Cardiac muscle cell (in vitro differentiated cells and primary cell): Measurements from ENCODE around the gene CHRNA3. TPM values are rescaled to one million over a fixed set of nuclear protein-coding genes. Genes with fewer than 3 reads are reported as not detected.

Experiments used
- DNase-seq, 2 donors: peaks; one replicate each; pipeline versions ENCODE4 v3.0.0 to v3.0.0-alpha.2; 2010 to 2017; ENCODE audit warnings: low read depth in 1 of 2, low spot score in 1 of 2
- H3K27ac ChIP-seq: fragments of 200-600 bp; sonication (generic); 2 replicates; pipeline ENCODE4 v1.5.1; 2016
- H3K27me3 ChIP-seq: fragments of 200-600 bp; sonication (generic); 2 replicates; pipeline ENCODE4 v1.6.0; 2016; ENCODE audit warnings: control low read depth
- H3K36me3 ChIP-seq: fragments of 200-600 bp; sonication (generic); 2 replicates; pipeline ENCODE4 v1.5.1; 2016; ENCODE audit warnings: control low read depth
- H3K4me1 ChIP-seq: fragments of 200-600 bp; sonication (generic); 2 replicates; pipeline ENCODE4 v1.8.1; 2017; ENCODE audit warnings: low read depth, mild to moderate bottlenecking, mixed run types
- H3K4me3 ChIP-seq: fragments of 200-600 bp; sonication (generic); 2 replicates; pipeline ENCODE4 v1.5.1; 2016; ENCODE audit warnings: mild to moderate bottlenecking
- H3K9me3 ChIP-seq: fragments of 200-600 bp; sonication (generic); 2 replicates; pipeline ENCODE4 v1.5.1; 2017; ENCODE audit warnings: low read depth, mild to moderate bottlenecking, control low read depth
- polyA plus RNA-seq: library from polyadenylated mRNA; unstranded; fragments of >200 nt; fragmentation: Nextera tagmentation; extraction: Ambion mirVana; gene quantifications from 2 replicates; pipeline ENCODE4 v1.2.1, GENCODE V29; 2016
- total RNA-seq: library from RNA; depleted of rRNA; stranded (reverse); fragments of >200 nt; gene quantifications from 2 replicates; pipeline ENCODE4 v1.2.3, GENCODE V29; 2016
- TF ChIP-seq, protein P1 (sequence below): IDR thresholded peaks from 2 replicates; pipeline ENCODE4 v1.5.1; 2012; ENCODE audit warnings: low read depth, mild to moderate bottlenecking, low read length

Gene CHRNA3
- total and polyA plus RNA-seq, 2 experiments from 2014 or later: 1.7 to 2.9 TPM

DNA sequence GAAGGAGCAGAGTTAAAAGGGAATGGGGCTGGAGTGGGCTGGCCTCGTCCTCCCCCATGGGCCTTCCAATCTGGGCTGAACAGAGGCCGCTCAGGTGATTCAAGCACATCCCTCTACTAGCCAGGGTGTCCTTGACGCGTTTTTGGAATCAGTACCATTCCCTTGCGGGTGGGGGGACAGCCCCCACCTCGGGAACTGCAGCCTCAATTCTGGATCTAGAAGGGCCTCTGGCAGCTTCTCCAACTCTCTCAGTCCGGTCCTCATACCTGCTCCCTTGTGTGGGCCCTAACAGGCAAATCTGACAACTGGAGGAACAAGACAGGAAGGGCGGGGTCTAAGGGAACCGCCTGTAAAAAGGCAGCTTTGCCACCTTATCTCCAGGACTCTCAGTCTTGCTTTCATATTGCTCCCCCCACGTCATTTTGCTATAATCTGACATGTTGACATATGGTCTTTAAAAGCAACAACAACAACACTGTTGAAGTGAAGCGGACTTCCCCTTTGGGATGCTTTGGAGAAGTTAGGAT lies 21.0 kb upstream of the CHRNA3 start:
- H3K27me3 ChIP-seq: no peaks in the 10 kb centered on the region
- no peaks in the 10 kb centered on the region for H3K36me3 ChIP-seq
- no peak overlapping the region for H3K27ac ChIP-seq
- H3K9me3 ChIP-seq: no peaks in the 10 kb centered on the region
- peaks cover 5% of the 10 kb centered on the region for H3K4me1 ChIP-seq
- no peak overlapping the region for H3K4me3 ChIP-seq
- TF ChIP-seq, protein P1, sequence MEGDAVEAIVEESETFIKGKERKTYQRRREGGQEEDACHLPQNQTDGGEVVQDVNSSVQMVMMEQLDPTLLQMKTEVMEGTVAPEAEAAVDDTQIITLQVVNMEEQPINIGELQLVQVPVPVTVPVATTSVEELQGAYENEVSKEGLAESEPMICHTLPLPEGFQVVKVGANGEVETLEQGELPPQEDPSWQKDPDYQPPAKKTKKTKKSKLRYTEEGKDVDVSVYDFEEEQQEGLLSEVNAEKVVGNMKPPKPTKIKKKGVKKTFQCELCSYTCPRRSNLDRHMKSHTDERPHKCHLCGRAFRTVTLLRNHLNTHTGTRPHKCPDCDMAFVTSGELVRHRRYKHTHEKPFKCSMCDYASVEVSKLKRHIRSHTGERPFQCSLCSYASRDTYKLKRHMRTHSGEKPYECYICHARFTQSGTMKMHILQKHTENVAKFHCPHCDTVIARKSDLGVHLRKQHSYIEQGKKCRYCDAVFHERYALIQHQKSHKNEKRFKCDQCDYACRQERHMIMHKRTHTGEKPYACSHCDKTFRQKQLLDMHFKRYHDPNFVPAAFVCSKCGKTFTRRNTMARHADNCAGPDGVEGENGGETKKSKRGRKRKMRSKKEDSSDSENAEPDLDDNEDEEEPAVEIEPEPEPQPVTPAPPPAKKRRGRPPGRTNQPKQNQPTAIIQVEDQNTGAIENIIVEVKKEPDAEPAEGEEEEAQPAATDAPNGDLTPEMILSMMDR: no peak
- DNase-seq: no peak

DNA sequence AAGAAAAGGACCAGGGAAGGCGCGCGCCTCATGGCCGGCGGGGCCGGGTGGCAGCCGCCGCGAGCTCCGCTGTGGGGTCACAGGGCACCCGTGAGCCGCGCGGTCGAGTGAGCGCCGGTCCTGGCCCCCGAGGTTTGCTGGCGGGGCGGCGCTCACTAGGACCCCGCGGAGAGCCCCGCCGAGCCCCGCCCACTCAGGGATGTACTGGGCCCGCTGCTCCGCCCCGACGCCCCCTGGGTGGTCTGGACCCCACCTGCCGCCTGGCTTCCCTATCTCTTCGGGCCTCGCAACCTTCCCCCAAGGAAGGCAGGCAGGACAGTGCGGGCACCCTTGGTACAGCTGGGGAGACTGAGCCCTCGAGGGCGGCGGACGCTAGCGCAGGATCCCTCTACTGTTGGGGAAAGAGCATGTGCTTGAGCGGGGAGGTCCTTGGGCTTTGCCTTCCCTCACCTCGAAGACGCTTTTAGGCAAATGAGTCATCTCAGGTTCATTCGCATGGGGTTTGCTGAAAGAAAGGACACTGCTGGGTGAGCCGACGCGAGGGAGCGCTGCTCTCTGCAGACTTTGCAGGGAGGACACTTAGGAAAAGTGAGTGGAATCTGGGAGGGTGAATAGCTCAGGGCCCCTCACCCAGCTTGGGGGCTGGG lies 20.4 kb upstream of the CHRNA3 start, which contains the start of gene CHRNB4:
TSS of gene CHRNB4 (minus strand) at position 109 of the 647 bp plus-strand sequence. CDS start at position 32, 77 bp downstream.
- H3K4me1 ChIP-seq: peaks cover 5% of the 10 kb centered on the region
- peak; percentile 41 to 82 for DNase-seq
- no peak within 1 kb of the TSS for H3K27ac ChIP-seq
- peak within 1 kb of the TSS; percentile 54 for H3K4me3 ChIP-seq
- H3K9me3 ChIP-seq: no peaks in the 10 kb centered on the region
- no peaks in the 10 kb centered on the region for H3K36me3 ChIP-seq
- TF ChIP-seq, protein P1: peak; percentile 21
- H3K27me3 ChIP-seq: no peaks in the 10 kb centered on the region

- peaks cover 5% of the 10 kb centered on the region for H3K4me1 ChIP-seq
- H3K27ac ChIP-seq: no peak overlapping the region
- H3K27me3 ChIP-seq: no peaks in the 10 kb centered on the region
- DNase-seq: peak in 1 of 2 donors; percentile 13
- H3K36me3 ChIP-seq: no peaks in the 10 kb centered on the region
- TF ChIP-seq, protein P1: no peak
- H3K9me3 ChIP-seq: no peaks in the 10 kb centered on the region
- peak overlapping the region; percentile 54 for H3K4me3 ChIP-seq
Observed at GRCh38 chr15:78640527-78641101, 19.8 kb upstream of the CHRNA3 start.

DNA sequence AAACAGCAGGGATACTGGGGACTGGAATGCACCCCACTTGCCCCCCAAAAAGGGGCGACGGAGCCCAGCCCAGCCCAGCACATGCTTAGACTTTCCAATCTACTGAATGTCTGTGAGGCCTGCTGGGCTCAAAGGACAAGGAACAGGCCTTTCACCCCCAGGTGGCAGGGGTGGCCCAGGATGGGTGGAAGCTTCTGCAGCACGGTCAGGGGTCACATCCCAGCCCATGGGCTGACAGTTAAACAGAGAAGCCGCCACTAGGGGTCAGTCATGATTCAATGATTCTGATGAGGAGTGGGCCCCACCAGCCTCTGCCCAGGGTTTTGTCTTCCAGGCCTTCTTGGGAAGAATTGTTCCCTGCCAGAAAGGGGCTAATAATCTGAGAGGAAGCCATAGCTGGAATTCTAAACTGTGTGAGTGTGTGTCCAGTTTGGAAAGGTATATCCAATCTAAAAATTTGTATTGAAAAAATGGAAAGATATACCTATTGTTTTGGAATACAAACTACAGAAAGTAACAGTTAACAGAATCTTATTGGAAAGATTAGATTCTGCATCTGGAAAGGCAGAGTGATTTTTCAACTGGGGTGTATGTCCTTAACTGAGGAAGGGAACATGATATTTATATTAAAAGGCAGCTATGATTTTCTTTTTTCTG lies 18.0 kb upstream of the CHRNA3 start:
- H3K4me3 ChIP-seq: no peak overlapping the region
- H3K36me3 ChIP-seq: no peaks in the 10 kb centered on the region
- DNase-seq: peak; percentile 59 to 93
- no peak overlapping the region for H3K27ac ChIP-seq
- H3K27me3 ChIP-seq: no peaks in the 10 kb centered on the region
- TF ChIP-seq, protein P1: peak; percentile 68
- H3K9me3 ChIP-seq: no peaks in the 10 kb centered on the region
- H3K4me1 ChIP-seq: peaks cover 5% of the 10 kb centered on the region

DNA sequence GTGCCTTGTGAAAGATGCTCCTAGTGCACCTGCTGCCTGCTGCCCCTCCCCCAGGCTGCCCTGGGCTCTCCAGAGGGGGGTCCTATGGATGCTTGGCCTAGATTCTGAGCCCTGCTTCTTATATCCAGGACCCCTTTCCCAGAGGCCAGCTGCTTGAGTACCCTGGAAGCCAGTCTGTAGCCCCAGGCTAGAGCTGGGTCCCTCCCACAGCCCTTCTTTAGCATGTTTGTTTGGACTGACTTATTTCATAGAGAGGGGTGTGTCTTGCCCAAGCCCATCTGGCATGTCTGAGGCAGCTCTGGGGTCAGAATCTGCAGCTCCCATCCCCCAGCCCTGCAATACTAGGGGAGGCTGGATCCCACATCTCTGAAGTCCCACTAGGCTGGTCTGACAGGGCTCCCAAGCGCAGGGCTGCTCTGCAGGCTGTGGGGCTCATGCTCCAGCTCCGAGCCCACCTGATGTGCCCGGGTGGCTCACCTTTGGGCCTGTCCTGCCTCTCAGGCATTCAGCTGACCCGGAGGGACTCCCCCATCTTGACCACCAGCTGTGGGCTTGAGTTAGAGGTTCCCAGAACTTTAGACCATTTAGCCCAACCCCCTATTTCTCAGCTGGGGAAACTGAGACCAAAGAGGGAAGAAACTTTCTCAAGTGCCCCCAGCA lies 17.1 kb upstream of the CHRNA3 start:
- Histone ChIP-seq H3K27ac (no peak overlapping the region), H3K36me3 (no peaks in the 10 kb centered on the region), H3K9me3 (no peaks in the 10 kb centered on the region), H3K4me3 (no peak overlapping the region), H3K4me1 (peaks cover 5% of the 10 kb centered on the region), H3K27me3 (no peaks in the 10 kb centered on the region)
- DNase-seq: no peak
- TF ChIP-seq, protein P1: no peak
